ENCODE results near the gene LRP11. TPM values are rescaled to one million over a fixed set of nuclear protein-coding genes. Genes with fewer than 3 reads are reported as not detected.
"Not testable (repeated sequence)": the region's sequence is repeated elsewhere in the genome, so short reads cannot be mapped to it uniquely, and the experiment has no call there.

The LRP11 gene
- polyA plus RNA-seq, 6 donors from 2014 or later, result 0.12 to 0.28 TPM; not detected in 4

GRCh38 chr6:149872233-149872632, 8.1 kb upstream of the LRP11 start:
- Mint-ChIP-seq H3K4me3 (no peak overlapping the region), H3K36me3 (no peaks in the 10 kb centered on the region), H3K4me1 (peaks cover 0 to 5% (median 0%) of the 10 kb centered on the region in 3 donors), H3K27ac (no peak overlapping the region), H3K27me3 (peaks cover 28 to 48% (median 47%) of the 10 kb centered on the region in 3 donors), H3K9me3 (peaks cover 0 to 21% (median 13%) of the 10 kb centered on the region in 7 donors)
- DNase-seq (no peak), ATAC-seq (ENCODE audit: low read depth in 2 of 2) (no peak)

GRCh38 chr6:149871182-149871581, 7.0 kb upstream of the LRP11 start:
- Mint-ChIP-seq H3K4me3 (no peak overlapping the region), H3K27me3 (peaks cover 26 to 48% (median 46%) of the 10 kb centered on the region in 3 donors), H3K36me3 (no peaks in the 10 kb centered on the region), H3K27ac (no peak overlapping the region), H3K4me1 (peaks cover 0 to 5% (median 0%) of the 10 kb centered on the region in 3 donors), H3K9me3 (peaks cover 0 to 21% (median 13%) of the 10 kb centered on the region in 7 donors)
- ATAC-seq (ENCODE audit: low read depth in 2 of 2) (no peak), DNase-seq (no peak)

DNA sequence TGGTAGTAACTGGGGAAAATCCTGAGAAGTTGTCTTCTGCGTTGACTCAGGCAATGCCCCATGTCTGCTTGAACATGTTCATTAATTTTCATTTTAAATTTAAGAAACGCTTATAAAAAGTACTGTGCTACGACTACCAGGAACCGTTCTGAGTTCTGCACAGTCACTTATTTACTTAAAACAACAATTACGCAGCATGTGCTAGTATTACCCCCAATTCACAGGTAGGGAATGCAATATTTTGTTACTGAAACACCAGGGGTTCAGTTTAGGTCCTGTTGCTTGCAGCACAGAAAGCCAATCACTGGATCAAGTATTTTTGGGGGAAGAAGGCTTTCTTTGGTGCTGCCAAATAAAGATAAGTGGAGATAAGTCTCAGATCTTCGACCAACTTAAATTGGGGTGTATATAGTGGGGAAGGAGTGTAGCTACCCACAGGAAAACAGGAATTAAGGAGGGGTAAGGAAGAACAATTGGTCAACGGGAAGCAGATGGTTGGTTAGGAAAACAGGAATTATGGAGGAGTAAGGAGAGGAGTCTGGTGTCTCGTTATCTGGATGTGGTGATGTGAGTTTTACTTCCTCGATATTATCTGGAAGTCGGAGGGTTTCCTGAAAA, 5.2 kb upstream of the LRP11 start:
- H3K9me3 Mint-ChIP-seq, result peaks cover 0 to 20% (median 13%) of the 10 kb centered on the region in 7 donors
- H3K27me3 Mint-ChIP-seq, result peaks cover 30 to 38% (median 37%) of the 10 kb centered on the region in 3 donors
- H3K36me3 Mint-ChIP-seq, result no peaks in the 10 kb centered on the region
- H3K4me1 Mint-ChIP-seq, result peaks cover 0 to 6% (median 5%) of the 10 kb centered on the region in 3 donors
- no peak overlapping the region for H3K27ac Mint-ChIP-seq
- ATAC-seq (ENCODE audit: low read depth in 2 of 2) (no peak), DNase-seq (no peak)
- H3K4me3 Mint-ChIP-seq, result no peak overlapping the region

- Mint-ChIP-seq H3K4me1 (peaks cover 2 to 7% (median 6%) of the 10 kb centered on the region in 3 donors), H3K36me3 (no peaks in the 10 kb centered on the region), H3K27ac (peak overlapping the region in 1 of 6 donors; percentile 63), H3K27me3 (peaks cover 22 to 33% (median 27%) of the 10 kb centered on the region in 3 donors), H3K4me3 (no peak overlapping the region), H3K9me3 (peaks cover 0 to 11% (median 8%) of the 10 kb centered on the region in 7 donors)
- DNase-seq, result no peak
- no peak for ATAC-seq (ENCODE audit: low read depth in 2 of 2)
Observed at GRCh38 chr6:149867876-149868640, 3.9 kb upstream of the LRP11 start.

DNA sequence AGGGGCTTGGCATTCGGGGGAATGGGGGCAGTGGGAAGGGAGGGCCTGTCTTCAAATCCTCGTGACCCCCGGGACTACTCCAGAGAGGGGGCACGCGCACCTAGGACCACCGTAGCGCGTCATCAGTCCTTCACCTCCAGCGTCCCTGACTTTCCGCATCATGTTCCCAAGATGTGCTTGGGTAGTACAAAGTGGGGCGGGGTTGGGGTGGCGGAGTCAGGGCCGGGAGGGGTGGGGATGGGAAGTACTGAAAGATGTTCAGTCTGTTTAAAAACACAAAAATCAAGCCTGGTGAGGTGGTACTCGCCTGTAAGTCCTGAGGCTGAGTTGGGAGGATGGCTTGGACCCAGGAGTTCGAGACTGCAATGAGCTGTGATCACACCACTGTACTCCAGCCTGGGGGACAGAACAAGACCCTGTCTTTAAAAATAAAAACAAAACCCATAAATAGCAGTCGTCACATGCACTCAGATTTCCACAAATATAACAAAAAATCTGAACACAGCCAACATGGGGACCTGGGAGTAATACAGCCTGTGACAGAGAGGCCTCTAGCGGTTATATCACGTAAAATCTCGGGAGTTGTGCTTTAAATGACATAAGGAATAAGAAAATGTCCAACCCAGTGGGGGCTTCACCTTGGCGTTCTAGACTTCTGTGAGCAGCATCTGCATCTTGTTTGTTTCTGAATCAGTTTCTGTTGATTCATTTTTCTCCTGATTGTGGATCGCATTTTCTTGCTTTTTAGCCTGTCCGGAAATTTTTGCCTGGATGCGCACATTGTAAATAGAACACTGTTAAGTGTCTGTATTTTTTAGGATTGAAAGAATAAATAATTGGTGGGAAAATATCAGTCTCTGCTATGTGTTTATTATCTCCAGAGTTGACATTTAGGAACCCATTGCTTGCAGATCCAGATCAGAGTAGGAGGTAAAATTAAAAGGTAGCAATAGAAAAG, 698 bp upstream of the LRP11 start:
- Mint-ChIP-seq H3K27me3 (peaks cover 36 to 46% (median 40%) of the 10 kb centered on the region in 3 donors), H3K36me3 (no peaks in the 10 kb centered on the region), H3K4me3 (peak overlapping the region in 7 of 8 donors; percentile 57 to 87 (median 75)), H3K4me1 (peaks cover 4 to 12% (median 10%) of the 10 kb centered on the region in 3 donors), H3K9me3 (no peaks in the 10 kb centered on the region), H3K27ac (peak overlapping the region in 2 of 6 donors; percentile 53 to 54)
- DNase-seq (peak; percentile 44), ATAC-seq (ENCODE audit: low read depth in 2 of 2) (peak; percentile 34 to 40)

DNA sequence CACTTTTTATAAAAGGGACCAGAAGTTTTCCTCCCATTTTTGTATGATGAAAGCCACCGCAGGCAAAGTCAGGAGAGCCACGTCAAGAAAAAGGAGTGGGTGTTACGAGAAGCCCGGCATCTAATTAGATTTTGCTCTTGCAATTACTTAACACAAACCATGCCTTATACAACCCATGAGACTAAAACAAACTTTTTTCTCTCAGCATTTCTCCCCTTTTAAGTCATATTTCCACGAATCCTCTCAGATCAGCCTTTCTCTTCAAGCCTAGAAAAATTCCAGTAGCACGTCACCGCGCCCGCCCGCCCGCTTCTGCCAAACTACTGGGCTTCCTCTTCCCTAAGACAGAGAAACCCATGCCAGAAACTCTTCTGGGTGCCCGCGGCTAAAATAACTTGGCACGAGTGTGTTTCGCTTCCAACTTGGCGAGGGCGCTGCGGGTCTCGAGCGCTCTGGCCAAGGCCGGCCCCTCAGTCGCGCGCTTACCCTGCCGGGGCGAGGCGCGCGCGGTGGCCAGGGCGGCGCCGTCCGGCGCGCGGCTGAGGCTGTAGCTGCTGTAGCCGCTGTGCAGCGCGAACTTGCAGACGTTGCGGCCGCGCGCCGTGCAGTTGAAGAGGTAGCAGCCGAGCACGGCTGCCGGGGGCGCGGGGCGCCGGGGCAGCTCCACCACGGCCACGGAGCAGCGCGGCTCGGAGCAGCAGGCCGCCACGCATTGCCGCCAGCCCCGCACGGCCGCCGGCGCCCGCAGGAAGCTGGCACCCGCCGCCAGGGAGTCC, 1.0 kb downstream of the LRP11 start:
- DNase-seq, result peak; percentile 33
- H3K4me3 Mint-ChIP-seq, result peak overlapping the region; percentile 30 to 83 (median 76)
- peak; percentile 8 to 11 for ATAC-seq (ENCODE audit: low read depth in 2 of 2)
- H3K27ac Mint-ChIP-seq, result peak overlapping the region in 2 of 6 donors; percentile 17 to 28
- H3K27me3 Mint-ChIP-seq, result peaks cover 37 to 43% (median 38%) of the 10 kb centered on the region in 3 donors
- H3K9me3 Mint-ChIP-seq, result no peaks in the 10 kb centered on the region
- peaks cover 4 to 12% (median 6%) of the 10 kb centered on the region in 3 donors for H3K4me1 Mint-ChIP-seq
- H3K36me3 Mint-ChIP-seq, result no peaks in the 10 kb centered on the region

- Mint-ChIP-seq H3K4me1 (peaks cover 4 to 12% (median 6%) of the 10 kb centered on the region in 3 donors), H3K27me3 (peaks cover 37 to 43% (median 41%) of the 10 kb centered on the region in 3 donors), H3K4me3 (peak overlapping the region in 7 of 8 donors; percentile 3 to 69 (median 50))
- not testable (repeated sequence) for H3K27ac Mint-ChIP-seq; H3K36me3 Mint-ChIP-seq; DNase-seq; ATAC-seq (ENCODE audit: low read depth in 2 of 2); H3K9me3 Mint-ChIP-seq
Observed at GRCh38 chr6:149862424-149862738, 1.8 kb downstream of the LRP11 start.

DNA sequence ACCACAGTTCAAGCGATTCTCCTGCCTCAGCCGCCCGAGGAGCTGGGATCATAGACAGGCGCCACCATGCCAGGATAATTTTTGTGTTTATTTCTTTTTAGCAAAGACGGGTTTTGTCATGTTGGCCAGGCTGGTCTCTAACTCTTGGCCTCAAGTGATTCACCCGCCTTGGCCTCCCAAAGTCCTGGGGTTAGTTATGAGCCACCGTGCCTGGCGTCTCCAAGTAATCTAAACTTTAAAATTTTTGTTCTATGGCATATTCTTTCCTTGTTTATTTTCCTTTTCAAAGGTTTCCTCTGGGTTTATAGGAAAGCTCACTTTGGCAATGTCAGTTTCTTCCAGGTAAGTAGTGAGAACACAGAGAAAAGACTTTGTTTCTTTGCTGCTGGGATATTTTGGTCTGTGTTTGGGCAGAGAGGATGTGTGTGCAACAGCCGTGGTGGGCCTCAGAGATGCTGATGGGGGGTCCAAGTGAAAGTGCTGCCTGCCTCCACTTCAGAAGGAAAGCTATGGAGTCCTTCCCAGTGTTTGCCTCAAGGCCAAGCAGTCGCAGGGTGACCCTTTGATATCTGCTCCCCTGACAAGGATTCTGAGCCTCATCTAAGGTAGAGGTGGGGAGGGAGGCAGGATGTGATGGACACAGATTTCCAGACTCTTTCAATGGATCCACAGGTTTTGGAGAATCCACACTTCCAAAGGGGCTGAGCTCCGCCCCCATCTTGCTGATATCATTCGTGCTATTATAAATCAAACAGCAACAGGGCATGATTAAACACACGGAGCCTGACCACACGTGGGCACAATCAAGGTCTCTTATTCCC, 2.3 kb downstream of the LRP11 start:
- Mint-ChIP-seq H3K4me3 (peak overlapping the region in 7 of 8 donors; percentile 20 to 74 (median 50)), H3K27ac (peak overlapping the region in 1 of 6 donors; percentile 12), H3K27me3 (peaks cover 37 to 43% (median 41%) of the 10 kb centered on the region in 3 donors)

GRCh38 chr6:149860834-149861602, 3.1 kb downstream of the LRP11 start:
- Mint-ChIP-seq H3K36me3 (no peaks in the 10 kb centered on the region), H3K4me3 (peak overlapping the region in 4 of 8 donors; percentile 29 to 74 (median 56)), H3K27me3 (peaks cover 34 to 39% (median 37%) of the 10 kb centered on the region in 3 donors), H3K9me3 (no peaks in the 10 kb centered on the region), H3K27ac (no peak overlapping the region), H3K4me1 (peaks cover 4 to 12% (median 6%) of the 10 kb centered on the region in 3 donors)
- DNase-seq (no peak), ATAC-seq (ENCODE audit: low read depth in 2 of 2) (no peak)

More for the DNA sequence above, 2.3 kb downstream of the LRP11 start:
- ATAC-seq (ENCODE audit: low read depth in 2 of 2), result no peak
- peaks cover 4 to 12% (median 6%) of the 10 kb centered on the region in 3 donors for H3K4me1 Mint-ChIP-seq
- DNase-seq, result no peak
- no peaks in the 10 kb centered on the region for H3K36me3 Mint-ChIP-seq
- no peaks in the 10 kb centered on the region for H3K9me3 Mint-ChIP-seq

DNA sequence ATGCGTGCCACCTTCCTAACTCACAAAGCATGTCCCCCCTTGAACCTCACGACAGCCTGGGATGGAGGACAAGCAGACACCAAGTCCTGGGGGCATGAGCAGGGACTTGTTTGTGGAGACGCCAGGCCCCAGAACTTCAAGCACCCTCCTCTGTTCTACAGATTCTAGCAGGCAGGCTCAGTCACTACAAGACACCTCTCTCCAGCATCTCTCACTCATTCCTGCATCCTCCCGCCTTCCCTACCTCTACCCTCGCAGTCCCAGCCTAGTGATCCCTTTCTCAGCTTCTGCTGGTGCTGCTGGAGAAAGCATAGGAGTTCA, 3.7 kb downstream of the LRP11 start:
- no peaks in the 10 kb centered on the region for H3K9me3 Mint-ChIP-seq
- no peak overlapping the region for H3K4me3 Mint-ChIP-seq
- no peak overlapping the region for H3K27ac Mint-ChIP-seq
- H3K36me3 Mint-ChIP-seq, result no peaks in the 10 kb centered on the region
- ATAC-seq (ENCODE audit: low read depth in 2 of 2), result no peak
- H3K4me1 Mint-ChIP-seq, result peaks cover 4 to 12% (median 6%) of the 10 kb centered on the region in 3 donors
- no peak for DNase-seq
- H3K27me3 Mint-ChIP-seq, result peaks cover 31 to 38% (median 36%) of the 10 kb centered on the region in 3 donors

DNA sequence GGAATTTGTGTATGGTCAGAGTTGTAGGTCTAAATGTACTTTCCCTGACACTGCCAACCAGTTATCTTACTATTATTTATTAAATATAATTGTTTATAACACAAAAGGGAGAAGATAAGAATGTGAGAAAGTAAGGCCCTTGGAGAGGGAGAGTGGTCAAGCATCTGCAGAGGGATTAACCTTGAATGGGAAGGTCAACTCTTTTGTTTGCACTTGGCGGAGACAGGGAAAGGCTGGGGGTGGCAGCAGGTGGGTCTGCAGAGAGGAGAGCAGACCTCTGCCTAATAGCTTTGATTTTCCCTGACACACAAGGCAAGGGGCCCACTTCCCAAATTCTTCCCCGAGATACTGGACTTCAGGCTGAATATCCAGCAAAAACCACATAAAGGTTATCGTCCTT, 4.2 kb downstream of the LRP11 start:
- ATAC-seq (ENCODE audit: low read depth in 2 of 2) (no peak), DNase-seq (no peak)
- Mint-ChIP-seq H3K9me3 (no peaks in the 10 kb centered on the region), H3K27me3 (peaks cover 32 to 36% (median 33%) of the 10 kb centered on the region in 3 donors), H3K4me1 (peaks cover 6 to 11% (median 6%) of the 10 kb centered on the region in 3 donors), H3K36me3 (no peaks in the 10 kb centered on the region), H3K4me3 (no peak overlapping the region), H3K27ac (no peak overlapping the region)

All from naive B cell (primary cell).